ENCODE data around the gene SH2D1B. TPM values are rescaled to one million over a fixed set of nuclear protein-coding genes. Genes with fewer than 3 reads are reported as not detected.
"Not testable (repeated sequence)": the region's sequence is repeated elsewhere in the genome, so short reads cannot be mapped to it uniquely, and the experiment has no call there.

SH2D1B gene
- total and polyA plus RNA-seq, 2 experiments from 2014 or later = not detected

DNA sequence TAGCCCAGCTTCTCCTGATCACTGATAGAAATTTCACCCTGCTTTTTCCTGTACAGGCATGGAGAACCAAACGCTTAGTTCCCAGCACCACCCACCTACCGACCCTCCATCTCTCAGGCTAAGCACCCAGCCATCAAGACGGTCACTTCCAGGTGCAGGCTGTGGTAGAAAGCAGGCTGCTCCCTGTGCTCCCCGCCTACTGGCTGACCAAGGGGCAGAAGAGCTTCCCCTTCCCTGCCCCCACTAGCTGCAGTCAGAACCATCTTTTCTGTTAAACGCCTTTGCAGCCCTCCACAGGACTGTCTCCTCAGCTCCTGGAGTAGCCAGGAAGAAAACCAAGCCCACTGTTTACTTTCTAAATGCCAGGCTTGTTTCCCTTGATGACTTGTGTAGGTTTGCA is 58.2 kb downstream of the SH2D1B start (continued):
- TF ChIP-seq, protein P1, sequence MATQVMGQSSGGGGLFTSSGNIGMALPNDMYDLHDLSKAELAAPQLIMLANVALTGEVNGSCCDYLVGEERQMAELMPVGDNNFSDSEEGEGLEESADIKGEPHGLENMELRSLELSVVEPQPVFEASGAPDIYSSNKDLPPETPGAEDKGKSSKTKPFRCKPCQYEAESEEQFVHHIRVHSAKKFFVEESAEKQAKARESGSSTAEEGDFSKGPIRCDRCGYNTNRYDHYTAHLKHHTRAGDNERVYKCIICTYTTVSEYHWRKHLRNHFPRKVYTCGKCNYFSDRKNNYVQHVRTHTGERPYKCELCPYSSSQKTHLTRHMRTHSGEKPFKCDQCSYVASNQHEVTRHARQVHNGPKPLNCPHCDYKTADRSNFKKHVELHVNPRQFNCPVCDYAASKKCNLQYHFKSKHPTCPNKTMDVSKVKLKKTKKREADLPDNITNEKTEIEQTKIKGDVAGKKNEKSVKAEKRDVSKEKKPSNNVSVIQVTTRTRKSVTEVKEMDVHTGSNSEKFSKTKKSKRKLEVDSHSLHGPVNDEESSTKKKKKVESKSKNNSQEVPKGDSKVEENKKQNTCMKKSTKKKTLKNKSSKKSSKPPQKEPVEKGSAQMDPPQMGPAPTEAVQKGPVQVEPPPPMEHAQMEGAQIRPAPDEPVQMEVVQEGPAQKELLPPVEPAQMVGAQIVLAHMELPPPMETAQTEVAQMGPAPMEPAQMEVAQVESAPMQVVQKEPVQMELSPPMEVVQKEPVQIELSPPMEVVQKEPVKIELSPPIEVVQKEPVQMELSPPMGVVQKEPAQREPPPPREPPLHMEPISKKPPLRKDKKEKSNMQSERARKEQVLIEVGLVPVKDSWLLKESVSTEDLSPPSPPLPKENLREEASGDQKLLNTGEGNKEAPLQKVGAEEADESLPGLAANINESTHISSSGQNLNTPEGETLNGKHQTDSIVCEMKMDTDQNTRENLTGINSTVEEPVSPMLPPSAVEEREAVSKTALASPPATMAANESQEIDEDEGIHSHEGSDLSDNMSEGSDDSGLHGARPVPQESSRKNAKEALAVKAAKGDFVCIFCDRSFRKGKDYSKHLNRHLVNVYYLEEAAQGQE (IDR thresholded peaks at IDR 0.05; ENCODE audit: unreplicated experiment) = no peak

DNA sequence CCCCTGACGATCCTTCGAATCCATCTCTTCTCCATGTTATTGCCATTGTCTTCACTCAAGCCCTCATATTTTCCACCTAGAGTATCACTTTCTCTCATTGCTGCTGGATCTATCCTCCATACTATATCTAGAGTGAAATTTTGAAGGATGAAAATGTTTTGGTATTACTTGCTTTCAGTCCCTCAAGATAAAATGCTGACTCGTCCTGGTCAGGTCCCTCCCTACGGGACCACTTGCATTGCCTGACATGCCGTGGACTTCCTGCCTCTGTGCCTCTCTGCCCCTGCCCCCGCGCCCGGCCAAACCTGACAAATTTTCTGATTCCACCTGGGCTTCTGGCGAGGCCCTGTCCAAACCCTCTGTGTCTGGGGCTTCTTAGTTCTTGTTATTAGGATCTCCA is 58.9 kb downstream of the SH2D1B start:
- no peaks in the 10 kb centered on the region for H3K79me2 ChIP-seq (replicated peaks; ENCODE audit: insufficient read depth)
- H3K4me3 Mint-ChIP-seq = no peak overlapping the region; the same call in 2 of the 3 replicates
- H3K27me3 Mint-ChIP-seq (ENCODE audit: insufficient read depth, low read depth, poor library complexity) = peaks cover 10% of the 10 kb centered on the region
- peaks cover 23% of the 10 kb centered on the region for H3K4me1 Mint-ChIP-seq
- H3K9me2 ChIP-seq (ENCODE audit: insufficient read depth) = no peaks in the 10 kb centered on the region
- H3K4me3 ChIP-seq = no peak overlapping the region
- H3K36me3 Mint-ChIP-seq (ENCODE audit: low read depth) = peaks cover 27% of the 10 kb centered on the region
- H3F3A ChIP-seq (replicated peaks; ENCODE audit: low read depth) = no peaks in the 10 kb centered on the region
- H3K27me3 ChIP-seq (ENCODE audit: insufficient read depth) = no peaks in the 10 kb centered on the region
- H4K20me1 ChIP-seq (replicated peaks; ENCODE audit: insufficient read depth) = no peaks in the 10 kb centered on the region
- peaks cover 9% of the 10 kb centered on the region; the same call in 1 of the 2 replicates for H3K4me1 ChIP-seq (ENCODE audit: insufficient read depth)
- ATAC-seq (peak; percentile 16; the same call in 1 of the 3 replicates), DNase-seq (ENCODE audit: low spot score) (no peak)
- no peaks in the 10 kb centered on the region for H3K9me3 Mint-ChIP-seq
- H3K4me2 ChIP-seq = no peak overlapping the region; the same call in 1 of the 2 replicates
- H3K27ac ChIP-seq (ENCODE audit: low read depth) = no peak overlapping the region
- no peaks in the 10 kb centered on the region for H3K36me3 ChIP-seq (ENCODE audit: insufficient read depth)
- H3K27ac Mint-ChIP-seq = peak overlapping the region; percentile 88
- TF ChIP-seq, protein P1 (IDR thresholded peaks at IDR 0.05; ENCODE audit: unreplicated experiment) = no peak
- TF ChIP-seq NANOG (IDR thresholded peaks at IDR 0.05; ENCODE audit: borderline replicate concordance) = no peak
- TF ChIP-seq ZNF331 (CRISPR knock-in tag; IDR thresholded peaks at IDR 0.05; ENCODE audit: low read depth) = no peak
- TF ChIP-seq JUNB (IDR thresholded peaks at IDR 0.05; ENCODE audit: unreplicated experiment) = no peak
- no peak overlapping the region for H2AFZ ChIP-seq

DNA sequence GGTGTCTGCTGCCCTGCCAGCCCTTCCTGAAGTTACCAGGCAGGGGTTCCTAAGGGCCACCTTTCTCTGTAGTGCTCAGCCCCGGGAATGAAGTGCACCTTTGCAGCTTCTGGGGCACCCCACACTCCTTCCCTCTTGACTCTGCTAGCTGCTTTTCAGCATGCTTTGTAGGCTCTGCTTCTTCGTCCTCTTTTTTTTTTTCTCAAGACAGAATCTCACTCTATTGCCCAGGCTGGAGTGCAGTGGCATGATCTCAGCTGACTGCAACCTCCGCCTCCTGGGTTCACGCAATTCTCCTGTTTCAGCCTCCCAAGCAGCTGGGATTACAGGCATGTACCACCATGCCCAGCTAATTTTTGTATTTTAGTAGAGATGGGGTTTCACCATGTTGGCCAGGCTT is 60.1 kb downstream of the SH2D1B start:
- not testable (repeated sequence) for H3K4me3 Mint-ChIP-seq; H3K27ac Mint-ChIP-seq; H2AFZ ChIP-seq; H3K36me3 ChIP-seq (ENCODE audit: insufficient read depth); H3K9me2 ChIP-seq (ENCODE audit: insufficient read depth); H3K27me3 Mint-ChIP-seq (ENCODE audit: insufficient read depth, low read depth, poor library complexity); H3K4me3 ChIP-seq; H3K9me3 Mint-ChIP-seq; H4K20me1 ChIP-seq (replicated peaks; ENCODE audit: insufficient read depth); ATAC-seq; H3K27ac ChIP-seq (ENCODE audit: low read depth); H3K27me3 ChIP-seq (ENCODE audit: insufficient read depth); H3F3A ChIP-seq (replicated peaks; ENCODE audit: low read depth); H3K79me2 ChIP-seq (replicated peaks; ENCODE audit: insufficient read depth); H3K4me1 ChIP-seq (ENCODE audit: insufficient read depth); DNase-seq (ENCODE audit: low spot score); H3K4me2 ChIP-seq
- H3K4me1 Mint-ChIP-seq = peaks cover 23% of the 10 kb centered on the region
- peaks cover 18% of the 10 kb centered on the region for H3K36me3 Mint-ChIP-seq (ENCODE audit: low read depth)
